ENCODE results near the gene CLIP1. TPM values are rescaled to one million over a fixed set of nuclear protein-coding genes. Genes with fewer than 3 reads are reported as not detected.

The CLIP1 gene
- total and polyA plus RNA-seq, 2 of the 13 experiments (the other 11 are each of a cell fraction or from before 2014, with no cell fraction given): 28.9 to 43.7 TPM

DNA sequence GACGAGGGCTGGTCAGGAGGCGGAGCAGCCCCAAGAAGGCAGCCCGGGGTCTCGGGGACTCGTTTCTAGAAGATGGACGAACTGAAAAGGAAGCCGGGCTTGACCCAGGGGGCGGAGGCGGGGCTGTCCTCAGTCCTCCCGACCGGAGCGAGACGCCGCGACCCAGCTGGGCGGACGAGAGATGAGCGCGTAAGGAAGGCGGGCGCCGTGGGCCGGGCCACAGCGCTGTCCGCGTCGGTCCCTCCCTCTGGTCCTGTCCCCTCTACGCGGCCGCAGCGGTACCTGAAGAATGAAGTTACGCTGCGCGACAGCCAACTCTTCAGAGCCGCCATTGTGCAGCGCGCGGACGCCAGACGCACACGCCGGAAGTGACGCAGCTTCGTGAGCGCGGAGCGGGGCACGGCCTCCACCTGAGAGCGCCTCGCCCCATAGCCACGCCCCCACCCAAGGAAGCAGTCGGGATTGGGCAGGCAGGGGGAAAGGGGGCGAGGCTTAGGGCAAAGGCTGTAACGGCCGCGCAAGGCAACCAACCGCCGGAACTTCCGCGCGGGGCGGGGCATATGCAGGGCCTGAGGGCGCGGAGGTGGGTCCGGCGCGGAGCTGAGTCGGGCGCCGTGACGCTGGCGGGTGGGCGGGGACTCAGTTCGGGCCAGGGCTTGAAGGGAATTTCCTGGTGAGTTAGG is 196.6 kb downstream of the CLIP1 start, which contains the start of gene DIABLO (continued):
- TF ChIP-seq, protein P1, sequence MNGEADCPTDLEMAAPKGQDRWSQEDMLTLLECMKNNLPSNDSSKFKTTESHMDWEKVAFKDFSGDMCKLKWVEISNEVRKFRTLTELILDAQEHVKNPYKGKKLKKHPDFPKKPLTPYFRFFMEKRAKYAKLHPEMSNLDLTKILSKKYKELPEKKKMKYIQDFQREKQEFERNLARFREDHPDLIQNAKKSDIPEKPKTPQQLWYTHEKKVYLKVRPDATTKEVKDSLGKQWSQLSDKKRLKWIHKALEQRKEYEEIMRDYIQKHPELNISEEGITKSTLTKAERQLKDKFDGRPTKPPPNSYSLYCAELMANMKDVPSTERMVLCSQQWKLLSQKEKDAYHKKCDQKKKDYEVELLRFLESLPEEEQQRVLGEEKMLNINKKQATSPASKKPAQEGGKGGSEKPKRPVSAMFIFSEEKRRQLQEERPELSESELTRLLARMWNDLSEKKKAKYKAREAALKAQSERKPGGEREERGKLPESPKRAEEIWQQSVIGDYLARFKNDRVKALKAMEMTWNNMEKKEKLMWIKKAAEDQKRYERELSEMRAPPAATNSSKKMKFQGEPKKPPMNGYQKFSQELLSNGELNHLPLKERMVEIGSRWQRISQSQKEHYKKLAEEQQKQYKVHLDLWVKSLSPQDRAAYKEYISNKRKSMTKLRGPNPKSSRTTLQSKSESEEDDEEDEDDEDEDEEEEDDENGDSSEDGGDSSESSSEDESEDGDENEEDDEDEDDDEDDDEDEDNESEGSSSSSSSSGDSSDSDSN (CRISPR knock-in tag; IDR thresholded peaks at IDR 0.05): peak; percentile 91
- peak; percentile 81; the same call in 1 of the 2 replicates for TF ChIP-seq MAZ (IDR thresholded peaks at IDR 0.05; ENCODE audit: borderline replicate concordance, low read depth, low read length)
- peak; percentile 93 for TF ChIP-seq MAZ (CRISPR knock-in tag; IDR thresholded peaks at IDR 0.05; ENCODE audit: low read depth)
- TF ChIP-seq RELA (CRISPR knock-in tag; IDR thresholded peaks at IDR 0.05): 0 out of 2 replicates have a peak, but pooled peaks have one; percentile 42
- peak; percentile 46; the same call in 1 of the 2 replicates for TF ChIP-seq RFX5 (IDR thresholded peaks at IDR 0.05; ENCODE audit: low read depth, low read length)
- 0 out of 2 replicates have a peak, but pooled peaks have one; percentile 7 for TF ChIP-seq MTF2 (CRISPR knock-in tag; IDR thresholded peaks at IDR 0.05; ENCODE audit: borderline replicate concordance)
- 0 out of 2 replicates have a peak, but pooled peaks have one; percentile 46 for TF ChIP-seq ZNF225 (CRISPR knock-in tag; IDR thresholded peaks at IDR 0.05)
- TF ChIP-seq SOX6 (IDR thresholded peaks at IDR 0.05): no peak
- TF ChIP-seq SOX6 (CRISPR knock-in tag; IDR thresholded peaks at IDR 0.05): peak; percentile 66
- TF ChIP-seq, protein P2, sequence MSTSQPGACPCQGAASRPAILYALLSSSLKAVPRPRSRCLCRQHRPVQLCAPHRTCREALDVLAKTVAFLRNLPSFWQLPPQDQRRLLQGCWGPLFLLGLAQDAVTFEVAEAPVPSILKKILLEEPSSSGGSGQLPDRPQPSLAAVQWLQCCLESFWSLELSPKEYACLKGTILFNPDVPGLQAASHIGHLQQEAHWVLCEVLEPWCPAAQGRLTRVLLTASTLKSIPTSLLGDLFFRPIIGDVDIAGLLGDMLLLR (CRISPR knock-in tag; IDR thresholded peaks at IDR 0.05): peak; percentile 77
- peak; percentile 80; the same call in 1 of the 2 replicates for TF ChIP-seq ZSCAN31 (CRISPR knock-in tag; IDR thresholded peaks at IDR 0.05; ENCODE audit: low read depth)
- peak; percentile 99 for TF ChIP-seq HOXA3 (CRISPR knock-in tag; IDR thresholded peaks at IDR 0.05)
- 0 out of 2 replicates have a peak, but pooled peaks have one; percentile 80 for TF ChIP-seq ZNF550 (CRISPR knock-in tag; IDR thresholded peaks at IDR 0.05; ENCODE audit: borderline replicate concordance)
- 0 out of 2 replicates have a peak, but pooled peaks have one; percentile 59 for TF ChIP-seq ZNF713 (CRISPR knock-in tag; IDR thresholded peaks at IDR 0.05)
- TF ChIP-seq, protein P3, sequence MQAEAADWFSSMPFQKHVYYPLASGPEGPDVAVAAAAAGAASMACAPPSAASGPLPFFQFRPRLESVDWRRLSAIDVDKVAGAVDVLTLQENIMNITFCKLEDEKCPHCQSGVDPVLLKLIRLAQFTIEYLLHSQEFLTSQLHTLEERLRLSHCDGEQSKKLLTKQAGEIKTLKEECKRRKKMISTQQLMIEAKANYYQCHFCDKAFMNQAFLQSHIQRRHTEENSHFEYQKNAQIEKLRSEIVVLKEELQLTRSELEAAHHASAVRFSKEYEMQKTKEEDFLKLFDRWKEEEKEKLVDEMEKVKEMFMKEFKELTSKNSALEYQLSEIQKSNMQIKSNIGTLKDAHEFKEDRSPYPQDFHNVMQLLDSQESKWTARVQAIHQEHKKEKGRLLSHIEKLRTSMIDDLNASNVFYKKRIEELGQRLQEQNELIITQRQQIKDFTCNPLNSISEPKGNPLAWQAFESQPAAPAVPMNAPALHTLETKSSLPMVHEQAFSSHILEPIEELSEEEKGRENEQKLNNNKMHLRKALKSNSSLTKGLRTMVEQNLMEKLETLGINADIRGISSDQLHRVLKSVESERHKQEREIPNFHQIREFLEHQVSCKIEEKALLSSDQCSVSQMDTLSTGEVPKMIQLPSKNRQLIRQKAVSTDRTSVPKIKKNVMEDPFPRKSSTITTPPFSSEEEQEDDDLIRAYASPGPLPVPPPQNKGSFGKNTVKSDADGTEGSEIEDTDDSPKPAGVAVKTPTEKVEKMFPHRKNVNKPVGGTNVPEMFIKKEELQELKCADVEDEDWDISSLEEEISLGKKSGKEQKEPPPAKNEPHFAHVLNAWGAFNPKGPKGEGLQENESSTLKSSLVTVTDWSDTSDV (CRISPR knock-in tag; IDR thresholded peaks at IDR 0.05): no peak; the same call in 1 of the 2 replicates
- peak; percentile 86 for TF ChIP-seq RXRA (CRISPR knock-in tag; IDR thresholded peaks at IDR 0.05)
- no peak for TF ChIP-seq ZNF484 (CRISPR knock-in tag; IDR thresholded peaks at IDR 0.05; ENCODE audit: borderline replicate concordance, low read depth)
- no peak for TF ChIP-seq SATB2 (CRISPR knock-in tag; IDR thresholded peaks at IDR 0.05)
- TF ChIP-seq, protein P4, sequence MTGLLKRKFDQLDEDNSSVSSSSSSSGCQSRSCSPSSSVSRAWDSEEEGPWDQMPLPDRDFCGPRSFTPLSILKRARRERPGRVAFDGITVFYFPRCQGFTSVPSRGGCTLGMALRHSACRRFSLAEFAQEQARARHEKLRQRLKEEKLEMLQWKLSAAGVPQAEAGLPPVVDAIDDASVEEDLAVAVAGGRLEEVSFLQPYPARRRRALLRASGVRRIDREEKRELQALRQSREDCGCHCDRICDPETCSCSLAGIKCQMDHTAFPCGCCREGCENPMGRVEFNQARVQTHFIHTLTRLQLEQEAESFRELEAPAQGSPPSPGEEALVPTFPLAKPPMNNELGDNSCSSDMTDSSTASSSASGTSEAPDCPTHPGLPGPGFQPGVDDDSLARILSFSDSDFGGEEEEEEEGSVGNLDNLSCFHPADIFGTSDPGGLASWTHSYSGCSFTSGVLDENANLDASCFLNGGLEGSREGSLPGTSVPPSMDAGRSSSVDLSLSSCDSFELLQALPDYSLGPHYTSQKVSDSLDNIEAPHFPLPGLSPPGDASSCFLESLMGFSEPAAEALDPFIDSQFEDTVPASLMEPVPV (CRISPR knock-in tag; IDR thresholded peaks at IDR 0.05): peak; percentile 71; the same call in 1 of the 2 replicates
